ENCODE data around the gene RACK1.
"Not testable (repeated sequence)": the region's sequence is repeated elsewhere in the genome, so short reads cannot be mapped to it uniquely, and the experiment has no call there.

The RACK1 gene

GRCh38 chr5:181233088-181233800, 10.5 kb downstream of the RACK1 start:
- no peak for DNase-seq

GRCh38 chr5:181232593-181232992, 11.1 kb downstream of the RACK1 start:
- no peak for DNase-seq

- DNase-seq: no peak
Observed at GRCh38 chr5:181231432-181231831, 12.3 kb downstream of the RACK1 start.

- DNase-seq: no peak
Observed at GRCh38 chr5:181230551-181230950, 13.2 kb downstream of the RACK1 start.

GRCh38 chr5:181229996-181230395, 13.7 kb downstream of the RACK1 start:
- no peak for DNase-seq

- no peak for DNase-seq
Observed at GRCh38 chr5:181224390-181225229, 19.1 kb downstream of the RACK1 start.

- DNase-seq: no peak
Observed at GRCh38 chr5:181223729-181224389, 19.8 kb downstream of the RACK1 start.

- peak; percentile 75 for DNase-seq
Observed at GRCh38 chr5:181223058-181223728, 20.5 kb downstream of the RACK1 start, which contains the start of gene TRIM41. Gene TRIM41 (plus strand): TSS chr5:181223281. CDS start chr5:181224000, 719 bp downstream.

- no peak for DNase-seq
Observed at GRCh38 chr5:181222630-181223057, 21.1 kb downstream of the RACK1 start.

GRCh38 chr5:181221792-181222629, 21.7 kb downstream of the RACK1 start:
- DNase-seq: no peak

GRCh38 chr5:181221105-181221791, 22.5 kb downstream of the RACK1 start:
- DNase-seq: no peak

GRCh38 chr5:181220178-181220515, 23.6 kb downstream of the RACK1 start:
- DNase-seq: no peak

- no peak for DNase-seq
Observed at GRCh38 chr5:181219262-181220177, 24.2 kb downstream of the RACK1 start.

- no peak for DNase-seq
Observed at GRCh38 chr5:181218795-181219124, 24.9 kb downstream of the RACK1 start.

GRCh38 chr5:181217803-181218062, 26.0 kb downstream of the RACK1 start:
- no peak for DNase-seq

GRCh38 chr5:181217111-181217802, 26.4 kb downstream of the RACK1 start:
- no peak for DNase-seq

GRCh38 chr5:181215997-181216989, 27.4 kb downstream of the RACK1 start:
- DNase-seq: no peak

GRCh38 chr5:181214249-181214648, 29.5 kb downstream of the RACK1 start:
- DNase-seq: not testable (repeated sequence)

GRCh38 chr5:181212934-181213333, 30.8 kb downstream of the RACK1 start:
- DNase-seq: no peak
